GM12892 (cell line): ENCODE measurements around the gene PLAU.

Source experiments
- POLR2AphosphoS5 ChIP-seq: IDR thresholded peaks from 2 replicates; pipeline ENCODE4 v1.6.1; 2011; ENCODE audit warnings: low read depth, low read length, control low read depth
- TAF1 ChIP-seq: IDR thresholded peaks from 2 replicates; pipeline ENCODE4 v1.6.1; 2011; ENCODE audit warnings: low read depth, mild to moderate bottlenecking, control low read depth, low read length, borderline replicate concordance

- TF ChIP-seq TAF1 (no peak), POLR2AphosphoS5 (no peak)
Observed at GRCh38 chr10:73867126-73867807, 43.7 kb upstream of the PLAU start.
